Gastroesophageal sphincter (tissue), 3 donors: ENCODE data around the gene PGM2L1.

Experiments used
- POLR2A ChIP-seq, 2 donors: fragments of 450-650 bp; IDR thresholded peaks; one replicate each; pipeline ENCODE4 v1.6.1; 2017; ENCODE audit warnings: antibody characterized with exemption in 2 of 2, mild to moderate bottlenecking in 2 of 2, moderate library complexity in 1 of 2
- TF ChIP-seq, protein P1 (sequence below), 4 experiments: fragments of 200-600 bp in 2 of 4; fragments of 450-650 bp in 2 of 4; sonication (generic) in 1 of 4; IDR thresholded peaks; one replicate each; pipeline ENCODE4 v1.5.1; 2017 to 2019; ENCODE audit warnings: antibody characterized with exemption in 4 of 4, mild to moderate bottlenecking in 2 of 4, moderate library complexity in 2 of 4

DNA sequence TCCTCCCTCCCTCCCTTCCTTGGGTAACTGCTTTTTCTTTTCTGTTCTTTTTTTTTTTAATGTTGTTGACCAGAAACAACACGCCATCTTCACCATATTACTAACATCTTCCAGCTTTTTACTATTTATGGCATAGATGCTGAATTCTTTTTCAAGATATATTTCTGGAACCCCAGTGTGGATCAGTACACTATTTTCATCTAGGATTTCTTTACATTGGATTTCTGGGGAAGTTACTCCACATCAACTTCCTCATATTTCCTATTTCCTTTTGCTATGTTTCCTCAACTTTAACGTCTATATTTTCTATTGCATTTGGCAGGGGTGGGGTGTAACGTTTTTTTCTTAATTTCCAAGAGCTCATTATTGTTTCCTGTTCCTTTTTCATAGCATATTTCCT lies 7.0 kb downstream of the PGM2L1 start:
- no peak for TF ChIP-seq POLR2A (IDR thresholded peaks at IDR 0.05)
- TF ChIP-seq, protein P1, sequence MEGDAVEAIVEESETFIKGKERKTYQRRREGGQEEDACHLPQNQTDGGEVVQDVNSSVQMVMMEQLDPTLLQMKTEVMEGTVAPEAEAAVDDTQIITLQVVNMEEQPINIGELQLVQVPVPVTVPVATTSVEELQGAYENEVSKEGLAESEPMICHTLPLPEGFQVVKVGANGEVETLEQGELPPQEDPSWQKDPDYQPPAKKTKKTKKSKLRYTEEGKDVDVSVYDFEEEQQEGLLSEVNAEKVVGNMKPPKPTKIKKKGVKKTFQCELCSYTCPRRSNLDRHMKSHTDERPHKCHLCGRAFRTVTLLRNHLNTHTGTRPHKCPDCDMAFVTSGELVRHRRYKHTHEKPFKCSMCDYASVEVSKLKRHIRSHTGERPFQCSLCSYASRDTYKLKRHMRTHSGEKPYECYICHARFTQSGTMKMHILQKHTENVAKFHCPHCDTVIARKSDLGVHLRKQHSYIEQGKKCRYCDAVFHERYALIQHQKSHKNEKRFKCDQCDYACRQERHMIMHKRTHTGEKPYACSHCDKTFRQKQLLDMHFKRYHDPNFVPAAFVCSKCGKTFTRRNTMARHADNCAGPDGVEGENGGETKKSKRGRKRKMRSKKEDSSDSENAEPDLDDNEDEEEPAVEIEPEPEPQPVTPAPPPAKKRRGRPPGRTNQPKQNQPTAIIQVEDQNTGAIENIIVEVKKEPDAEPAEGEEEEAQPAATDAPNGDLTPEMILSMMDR (IDR thresholded peaks at IDR 0.05), result no peak
